22Rv1 (cell line): Measurements from ENCODE around the gene CNTN4.
A peak's percentile ranks its signal among the peaks of the same experiment; 100 is the strongest.

ENCODE experiments used
- H3K27ac ChIP-seq: fragments of 450-650 bp; 2 replicates; pipeline ENCODE4 v1.5.1; 2017
- CTCF ChIP-seq: fragments of 450-650 bp; IDR thresholded peaks from 2 replicates; pipeline ENCODE4 v1.5.1; 2017; ENCODE audit warnings: mild to moderate bottlenecking
- ZFX ChIP-seq: fragments of 450-650 bp; IDR thresholded peaks from 2 replicates; pipeline ENCODE4 v1.6.1; 2017; ENCODE audit warnings: antibody characterized with exemption, borderline replicate concordance

CNTN4 gene

GRCh38 chr3:2423143-2423542 lies 324.5 kb downstream of the CNTN4 start:
- no peak overlapping the region for H3K27ac ChIP-seq
- TF ChIP-seq ZFX (no peak), CTCF (no peak)

- TF ChIP-seq CTCF (no peak), ZFX (no peak)
- H3K27ac ChIP-seq, result no peak overlapping the region
Observed at GRCh38 chr3:2441558-2441957, 342.9 kb downstream of the CNTN4 start.

- TF ChIP-seq CTCF (no peak), ZFX (no peak)
- H3K27ac ChIP-seq, result peak overlapping the region; percentile 47
Observed at GRCh38 chr3:2446146-2446545, 347.5 kb downstream of the CNTN4 start.

- no peak for TF ChIP-seq CTCF
- TF ChIP-seq ZFX, result no peak
- H3K27ac ChIP-seq, result no peak overlapping the region
Observed at GRCh38 chr3:2452249-2452648, 353.6 kb downstream of the CNTN4 start.

- H3K27ac ChIP-seq, result no peak overlapping the region
- TF ChIP-seq CTCF (no peak), ZFX (no peak)
Observed at GRCh38 chr3:2454865-2455264, 356.2 kb downstream of the CNTN4 start.

- no peak overlapping the region for H3K27ac ChIP-seq
- no peak for TF ChIP-seq CTCF
- TF ChIP-seq ZFX, result no peak
Observed at GRCh38 chr3:2456788-2457187, 358.1 kb downstream of the CNTN4 start.

GRCh38 chr3:2458816-2459215 lies 360.1 kb downstream of the CNTN4 start:
- no peak overlapping the region for H3K27ac ChIP-seq
- TF ChIP-seq CTCF, result no peak
- no peak for TF ChIP-seq ZFX
